Chondrocyte (in vitro differentiated cells): ENCODE results near the gene CEP170B. TPM values are rescaled to one million over a fixed set of nuclear protein-coding genes. Genes with fewer than 3 reads are reported as not detected.

Source experiments
- DNase-seq: peaks from one replicate; pipeline ENCODE4 v3.0.0; 2021; ENCODE audit warnings: mixed read lengths, low spot score
- H3K27ac Mint-ChIP-seq: one replicate; pipeline ENCODE4 v1.8.0; 2021; ENCODE audit warnings: mild to moderate bottlenecking, moderate library complexity, mixed read lengths; ENCODE audit not compliant: unreplicated experiment
- H3K27me3 Mint-ChIP-seq: 2 replicates; pipeline ENCODE4 v1.8.0; 2021; ENCODE audit warnings: low read depth, mixed read lengths
- H3K36me3 Mint-ChIP-seq: 2 replicates; pipeline ENCODE4 v1.8.0; 2021; ENCODE audit warnings: low read depth, mixed read lengths
- H3K4me1 Mint-ChIP-seq: 2 replicates; pipeline ENCODE4 v1.8.0; 2021; ENCODE audit warnings: low read depth, mild to moderate bottlenecking, mixed read lengths
- H3K4me3 Mint-ChIP-seq: one replicate; pipeline ENCODE4 v1.8.0; 2021; ENCODE audit warnings: mild to moderate bottlenecking, moderate library complexity, mixed read lengths; ENCODE audit not compliant: unreplicated experiment
- H3K9me3 Mint-ChIP-seq: 2 replicates; pipeline ENCODE4 v1.8.0; 2021; ENCODE audit warnings: low read depth, mixed read lengths
- CTCF ChIP-seq: fragments of 200-600 bp; sonication (generic); IDR thresholded peaks from 2 replicates; pipeline ENCODE4 v1.5.0; 2021; ENCODE audit warnings: antibody characterized with exemption, mild to moderate bottlenecking, moderate library complexity
- total RNA-seq: library from RNA; stranded (reverse); gene quantifications from 3 replicates; pipeline ENCODE4 v1.2.1, GENCODE V29; 2021

Gene CEP170B
- total RNA-seq, 1 donor from 2014 or later: 39.2 TPM

- no peak for TF ChIP-seq CTCF
- no peaks in the 10 kb centered on the region for H3K36me3 Mint-ChIP-seq
- H3K27ac Mint-ChIP-seq: no peak overlapping the region
- H3K9me3 Mint-ChIP-seq: no peaks in the 10 kb centered on the region
- H3K4me3 Mint-ChIP-seq: no peak overlapping the region
- DNase-seq: no peak
- peaks cover 4% of the 10 kb centered on the region for H3K4me1 Mint-ChIP-seq
- peaks cover 5% of the 10 kb centered on the region for H3K27me3 Mint-ChIP-seq
These were observed 31.0 kb downstream of the CEP170B start for GRCh38 chr14:104895786-104896661.

GRCh38 chr14:104897330-104898194 is 32.5 kb downstream of the CEP170B start:
- Mint-ChIP-seq H3K27ac (no peak overlapping the region), H3K27me3 (peaks cover 7% of the 10 kb centered on the region), H3K36me3 (no peaks in the 10 kb centered on the region), H3K9me3 (no peaks in the 10 kb centered on the region), H3K4me3 (no peak overlapping the region), H3K4me1 (peaks cover 4% of the 10 kb centered on the region)
- DNase-seq: peak; percentile 86
- TF ChIP-seq CTCF: no peak

GRCh38 chr14:104898195-104898558 is 33.1 kb downstream of the CEP170B start:
- no peak for TF ChIP-seq CTCF
- no peak overlapping the region for H3K27ac Mint-ChIP-seq
- peaks cover 4% of the 10 kb centered on the region for H3K4me1 Mint-ChIP-seq
- peaks cover under 1% of the 10 kb centered on the region for H3K9me3 Mint-ChIP-seq
- peaks cover 8% of the 10 kb centered on the region for H3K27me3 Mint-ChIP-seq
- H3K4me3 Mint-ChIP-seq: no peak overlapping the region
- DNase-seq: no peak
- H3K36me3 Mint-ChIP-seq: peaks cover under 1% of the 10 kb centered on the region

DNA sequence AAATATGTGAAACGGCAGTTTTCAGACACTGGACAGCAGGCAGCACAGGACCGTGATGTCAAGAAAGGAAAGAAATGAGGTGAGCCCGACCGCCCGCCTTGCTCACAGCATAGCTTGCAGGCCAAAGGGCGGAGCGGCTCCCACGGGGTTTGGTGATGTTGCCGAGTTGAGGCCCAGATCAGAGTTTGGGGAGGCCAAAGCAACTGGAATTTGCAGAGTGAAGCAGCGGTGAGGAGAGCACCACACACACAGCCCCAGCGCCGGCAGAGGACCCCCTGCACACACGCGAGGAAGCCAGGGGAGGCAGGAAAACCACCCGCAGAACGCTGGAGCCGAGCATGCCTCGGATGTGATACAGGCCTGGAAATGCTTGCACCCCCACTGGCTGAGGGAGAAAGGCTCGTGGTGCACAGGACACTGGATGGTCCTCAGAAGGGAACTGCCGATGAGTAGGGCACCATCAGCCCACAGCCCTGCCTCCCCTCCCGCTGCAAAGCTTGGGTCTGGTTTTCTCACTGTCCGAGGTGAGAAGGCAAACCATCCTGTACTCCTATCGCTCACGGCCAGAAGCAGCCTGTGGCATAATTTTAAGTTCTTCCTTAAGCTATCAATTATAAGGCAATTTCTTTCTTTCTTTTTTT is 33.9 kb downstream of the CEP170B start:
- Mint-ChIP-seq H3K9me3 (peaks cover 5% of the 10 kb centered on the region), H3K4me3 (no peak overlapping the region), H3K27ac (no peak overlapping the region), H3K27me3 (peaks cover 13% of the 10 kb centered on the region), H3K4me1 (peaks cover 4% of the 10 kb centered on the region), H3K36me3 (peaks cover 6% of the 10 kb centered on the region)
- no peak for TF ChIP-seq CTCF
- DNase-seq: no peak

DNA sequence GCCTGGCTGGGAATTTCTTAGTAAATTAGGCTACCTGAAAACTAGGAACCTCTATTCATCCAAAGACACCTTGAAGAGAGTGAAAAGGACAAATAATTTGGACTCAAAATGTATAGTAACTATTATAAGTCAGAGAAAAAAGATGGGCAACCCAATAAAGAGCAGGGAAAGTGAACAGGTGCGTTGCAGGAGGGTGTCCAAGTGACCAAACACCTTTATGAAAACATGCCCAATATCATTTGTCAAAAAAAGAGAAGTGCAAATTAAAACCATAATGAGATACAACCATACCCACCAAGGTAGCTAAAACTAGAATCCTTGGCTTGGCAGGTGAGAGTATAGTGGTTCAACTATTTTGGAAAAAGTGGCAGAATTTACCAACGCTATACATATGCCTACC is 34.7 kb downstream of the CEP170B start:
- DNase-seq: no peak
- Mint-ChIP-seq H3K27ac (no peak overlapping the region), H3K9me3 (peaks cover 8% of the 10 kb centered on the region), H3K27me3 (peaks cover 21% of the 10 kb centered on the region), H3K4me1 (peaks cover 4% of the 10 kb centered on the region), H3K4me3 (no peak overlapping the region), H3K36me3 (peaks cover 8% of the 10 kb centered on the region)
- TF ChIP-seq CTCF: no peak
